NCI-H2081 treated with DMSO at 0.1 percent for 48 hours (cell line): ENCODE measurements around the gene PBX1.

Experiments used
- DNase-seq: peaks from one replicate; lab custom pipeline; 2025; lab: John Stamatoyannopoulos, UW

The PBX1 gene

GRCh38 chr1:164759979-164760469 lies 201.0 kb downstream of the PBX1 start:
- DNase-seq: no peak

DNA sequence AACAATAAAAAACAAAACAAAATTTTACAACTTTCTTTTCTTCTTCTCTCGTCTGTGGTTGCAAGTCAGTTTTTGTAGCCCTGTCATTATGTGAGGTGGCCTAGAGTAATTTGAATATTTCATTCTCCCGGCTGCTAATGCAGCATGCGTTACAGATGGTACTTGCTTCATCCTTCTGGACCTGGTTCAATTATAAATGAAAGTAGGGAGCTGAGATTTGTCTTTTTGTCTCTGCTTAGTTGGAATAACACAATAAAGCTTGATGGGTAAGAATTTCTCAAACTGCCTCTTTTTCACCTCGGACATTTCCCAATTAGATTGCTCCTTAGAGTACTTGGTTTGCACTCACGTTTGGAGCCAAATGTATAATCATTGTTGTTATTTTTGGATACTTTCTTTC lies 201.6 kb downstream of the PBX1 start:
- DNase-seq: no peak

- DNase-seq: no peak
Observed at GRCh38 chr1:164761009-164761408, 202.0 kb downstream of the PBX1 start.

DNA sequence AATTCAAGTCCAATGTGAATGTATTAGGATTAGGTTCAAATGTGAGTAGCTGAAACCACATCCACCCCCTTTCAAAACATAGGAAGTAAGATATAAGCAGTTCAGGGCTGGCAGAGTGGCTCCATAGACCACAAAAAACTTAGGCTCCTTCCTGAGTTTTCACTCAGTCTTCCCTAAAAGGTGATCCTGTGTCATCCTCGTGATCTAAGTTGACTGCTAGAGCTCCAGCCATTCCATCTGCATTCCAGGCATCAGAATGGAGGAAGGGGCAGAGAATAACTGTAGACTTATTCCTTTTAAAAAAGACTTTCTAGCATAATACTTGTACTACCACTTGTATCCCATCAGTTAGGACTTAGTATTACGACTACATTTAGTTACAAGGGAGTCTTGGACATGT lies 204.1 kb downstream of the PBX1 start:
- no peak for DNase-seq

DNA sequence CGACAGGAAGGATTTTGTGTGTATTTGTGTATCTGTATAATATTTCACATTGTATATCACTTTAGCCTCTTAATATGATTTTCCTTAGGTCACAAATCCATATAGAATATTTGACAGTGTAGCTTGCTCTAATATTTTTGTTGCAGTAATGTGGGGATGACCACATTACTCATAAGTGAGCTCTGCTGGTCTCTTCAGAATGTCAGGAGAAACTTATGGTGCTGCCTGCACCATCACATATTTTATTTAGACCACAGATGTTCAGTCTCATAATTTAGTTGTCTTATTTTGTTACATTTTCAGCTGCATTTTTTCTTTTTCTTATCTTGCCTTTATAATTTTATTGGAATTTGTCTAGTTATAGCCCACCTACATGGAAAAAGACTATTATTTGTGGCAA lies 205.3 kb downstream of the PBX1 start:
- DNase-seq: no peak

- no peak for DNase-seq
Observed at GRCh38 chr1:164765557-164765956, 206.6 kb downstream of the PBX1 start.

- no peak for DNase-seq
Observed at GRCh38 chr1:164765992-164766720, 207.2 kb downstream of the PBX1 start.

DNA sequence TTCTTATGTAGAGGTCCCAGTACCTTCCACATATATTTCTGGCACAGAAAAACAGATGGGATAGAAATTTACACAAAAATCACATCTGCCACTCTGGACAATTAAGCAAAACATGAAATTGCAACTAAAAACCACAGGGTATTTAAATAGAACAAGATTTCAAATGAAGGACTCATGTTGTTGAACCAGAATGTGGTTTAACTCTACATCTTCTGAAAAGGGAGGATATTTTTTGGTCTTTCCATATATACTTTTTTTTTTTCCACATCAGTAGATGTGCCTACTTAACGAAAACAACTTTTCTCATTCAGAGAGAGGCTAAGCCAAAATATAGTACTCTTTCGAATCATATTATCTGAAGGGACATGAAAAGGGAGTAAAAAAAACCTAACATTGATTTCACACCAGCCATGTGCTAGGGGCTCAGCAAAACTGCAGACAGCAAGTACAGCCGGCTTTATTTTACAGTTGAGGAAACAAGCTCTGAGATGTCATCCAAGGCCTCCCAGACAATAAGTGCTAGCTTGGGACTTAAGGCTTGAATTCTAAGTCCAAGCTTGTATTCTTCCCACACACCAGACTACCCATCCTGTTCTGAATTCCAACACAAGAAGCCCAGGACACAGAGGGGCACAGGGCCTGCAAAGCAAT lies 208.9 kb downstream of the PBX1 start:
- no peak for DNase-seq

GRCh38 chr1:164768619-164769018 lies 209.6 kb downstream of the PBX1 start:
- DNase-seq: no peak

GRCh38 chr1:164769486-164770130 lies 210.6 kb downstream of the PBX1 start:
- DNase-seq: no peak

GRCh38 chr1:164770131-164770529 lies 211.1 kb downstream of the PBX1 start:
- no peak for DNase-seq

- no peak for DNase-seq
Observed at GRCh38 chr1:164771041-164771618, 212.1 kb downstream of the PBX1 start.

DNA sequence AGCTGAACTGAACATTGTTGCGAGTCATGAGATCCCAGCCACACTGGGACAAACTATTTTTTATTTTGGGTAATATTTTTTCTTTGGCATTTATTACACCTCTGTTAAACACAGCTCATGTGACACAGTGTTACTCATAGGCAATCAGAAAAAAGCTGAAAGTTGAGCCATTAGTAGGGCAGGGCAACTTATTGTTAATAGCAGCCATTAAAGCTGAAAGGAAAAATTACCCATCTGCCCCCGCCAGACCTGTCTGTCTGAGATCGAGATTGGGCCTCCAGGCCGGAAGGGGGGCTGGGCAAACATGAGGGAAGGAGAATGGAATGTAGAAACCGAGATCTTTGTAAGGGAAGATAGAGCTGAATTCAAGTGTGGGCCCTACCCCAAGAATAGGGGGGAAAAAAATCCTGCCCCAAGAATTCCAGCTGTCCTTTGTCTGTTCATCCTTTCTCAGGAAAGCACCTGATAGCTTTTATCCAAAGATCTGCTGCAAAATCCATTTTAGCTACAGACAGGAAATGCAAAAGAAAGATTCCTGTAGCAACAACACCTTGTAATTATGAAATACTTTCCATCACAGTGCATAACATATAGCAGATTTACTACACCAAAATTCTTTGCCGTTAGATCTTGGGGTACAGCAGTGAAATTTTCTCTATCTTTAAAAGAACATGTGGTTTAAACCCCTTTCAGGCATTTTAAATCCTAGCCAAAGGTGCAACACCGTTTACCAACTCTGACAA lies 212.8 kb downstream of the PBX1 start:
- DNase-seq: no peak

DNA sequence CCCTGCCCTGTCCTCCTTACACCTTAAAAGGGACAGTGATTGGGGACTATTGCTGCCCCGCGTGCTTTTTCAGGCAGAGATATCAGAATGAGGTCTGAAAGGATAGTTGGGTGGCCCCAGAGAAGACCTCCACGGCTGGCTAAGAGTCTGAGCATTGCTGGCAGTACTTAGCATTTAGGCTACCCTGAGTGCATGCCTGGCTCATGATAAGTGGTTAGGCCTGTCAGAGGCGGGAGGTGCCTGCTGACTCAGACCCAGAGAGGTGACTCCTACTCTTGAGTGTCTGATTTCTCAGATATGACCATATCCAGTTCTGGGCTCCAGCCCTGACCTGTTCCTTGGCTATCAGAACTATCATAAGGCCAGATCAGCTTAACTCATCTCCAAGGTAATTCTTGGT lies 213.7 kb downstream of the PBX1 start:
- no peak for DNase-seq

- DNase-seq: no peak
Observed at GRCh38 chr1:164773102-164773501, 214.1 kb downstream of the PBX1 start.

DNA sequence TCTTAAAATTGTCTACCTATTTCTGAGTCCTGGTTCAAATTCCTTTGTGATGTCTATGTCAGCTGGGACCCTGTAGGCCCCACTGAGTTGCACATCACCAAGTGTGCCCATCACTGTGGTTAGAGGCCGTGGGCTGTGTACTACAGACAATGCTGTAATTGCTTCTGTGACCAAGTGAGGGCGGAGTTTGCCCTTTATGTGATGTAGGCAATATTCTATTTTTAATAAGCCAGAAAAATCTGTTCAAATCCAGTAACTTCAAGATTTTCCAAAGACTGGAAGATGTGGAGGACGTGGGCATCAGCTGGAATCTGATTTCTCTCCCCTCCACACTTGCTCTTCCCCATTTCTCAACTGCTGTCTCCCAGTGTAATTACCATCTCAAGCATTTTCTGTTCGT lies 215.4 kb downstream of the PBX1 start:
- DNase-seq: no peak

DNA sequence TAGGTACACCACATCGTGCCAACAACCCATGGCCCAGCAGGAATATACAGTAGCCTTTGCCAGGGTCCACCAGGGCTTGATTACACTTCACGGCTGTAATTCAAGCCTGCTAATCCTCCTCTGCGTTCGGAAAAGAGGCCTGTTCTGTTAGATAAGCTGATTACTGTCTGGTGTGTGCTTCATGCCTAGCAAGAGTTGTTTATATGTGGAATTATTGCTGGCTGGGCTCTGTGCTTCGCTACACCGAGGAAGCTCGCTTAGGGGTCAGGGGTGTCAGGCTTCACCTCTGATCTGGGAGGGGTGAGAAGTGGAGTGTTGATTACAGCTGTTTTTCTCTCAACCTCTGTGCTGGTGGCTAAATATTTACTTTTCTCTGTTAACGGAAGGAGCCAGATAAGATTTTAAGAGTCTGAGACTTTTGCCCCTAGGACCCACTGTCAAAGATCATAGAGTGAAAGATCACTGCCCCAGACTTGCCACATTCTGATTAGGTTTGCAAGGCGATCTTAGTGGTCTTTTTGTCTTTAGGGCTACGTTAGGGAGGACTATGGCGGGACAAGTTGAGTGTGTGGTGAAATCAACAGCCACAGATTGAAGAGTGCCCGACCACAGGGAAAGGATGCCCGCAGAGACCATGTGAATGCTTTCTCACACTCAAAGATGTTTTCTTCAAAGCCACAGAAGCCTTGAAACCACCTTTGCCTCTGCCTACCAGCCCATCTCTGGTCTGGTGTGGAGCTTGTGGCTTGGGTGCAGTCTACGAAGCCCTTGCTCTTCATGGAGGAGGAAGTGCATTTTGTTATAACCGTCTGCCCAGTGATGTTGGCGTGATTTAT lies 216.1 kb downstream of the PBX1 start:
- DNase-seq: peak; percentile 21

DNA sequence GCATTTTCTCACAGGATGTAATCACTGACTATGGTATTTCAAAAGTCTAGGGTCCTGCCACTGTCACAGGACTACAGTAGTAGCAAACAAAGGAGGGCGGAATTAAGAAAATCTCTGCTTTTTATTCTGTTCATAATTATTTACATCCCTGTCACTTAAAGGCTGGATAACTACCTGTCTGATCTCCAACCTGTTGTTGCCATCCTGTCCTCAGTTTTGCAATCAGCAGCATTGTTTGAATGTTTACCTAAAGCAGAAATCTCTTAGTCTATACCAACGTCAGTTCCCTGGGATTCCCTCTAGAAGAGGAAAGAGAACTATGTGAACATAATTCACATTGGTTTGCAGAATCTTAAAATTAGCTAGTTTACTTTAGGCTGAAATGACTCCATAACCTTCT lies 218.5 kb downstream of the PBX1 start:
- DNase-seq: no peak

- no peak for DNase-seq
Observed at GRCh38 chr1:164779376-164779775, 220.4 kb downstream of the PBX1 start.

DNA sequence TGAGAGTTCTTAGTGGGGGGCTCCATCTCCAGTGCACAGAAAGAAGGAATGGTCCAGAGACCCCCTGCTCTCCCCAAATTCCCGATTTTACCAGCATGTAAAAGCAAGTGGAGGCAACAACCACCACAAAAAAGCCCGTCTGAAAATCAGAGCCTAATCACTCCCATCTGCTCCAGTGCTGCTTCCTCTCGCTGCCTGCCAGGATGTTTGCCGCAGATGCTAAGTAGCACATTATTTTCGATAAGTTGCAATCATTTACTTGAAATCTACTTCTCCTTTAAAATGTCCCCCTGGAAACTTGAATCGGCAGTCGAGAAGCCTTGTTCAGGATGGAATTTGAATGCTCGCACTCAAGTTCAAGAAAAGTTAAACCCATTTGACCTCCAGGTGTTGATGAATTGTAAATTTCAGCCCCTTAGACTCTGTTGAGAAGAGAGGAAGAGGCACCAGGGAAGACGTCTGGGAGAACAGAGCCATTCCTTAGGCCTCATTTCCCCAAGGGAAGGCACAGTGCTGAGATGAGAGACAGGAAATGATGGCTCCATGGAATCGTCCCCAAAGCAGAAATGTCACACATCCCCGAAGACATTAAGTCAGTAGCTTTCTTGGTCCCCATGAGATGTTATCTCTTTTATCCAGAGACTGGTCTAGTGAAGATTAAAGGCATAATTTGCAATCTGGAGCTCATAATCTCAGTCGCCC lies 221.3 kb downstream of the PBX1 start:
- DNase-seq: no peak

- no peak for DNase-seq
Observed at GRCh38 chr1:164780863-164781262, 221.9 kb downstream of the PBX1 start.
